HG02981 (cell line): ENCODE results near the gene NOSIP.

Experiments
- ATAC-seq: cut with Tn5 transposase; IDR thresholded peaks from one replicate; pipeline ENCODE4 v1.9.1; 2021; ENCODE audit warnings: mild to moderate bottlenecking, moderate library complexity; ENCODE audit not compliant: unreplicated experiment

Gene NOSIP

DNA sequence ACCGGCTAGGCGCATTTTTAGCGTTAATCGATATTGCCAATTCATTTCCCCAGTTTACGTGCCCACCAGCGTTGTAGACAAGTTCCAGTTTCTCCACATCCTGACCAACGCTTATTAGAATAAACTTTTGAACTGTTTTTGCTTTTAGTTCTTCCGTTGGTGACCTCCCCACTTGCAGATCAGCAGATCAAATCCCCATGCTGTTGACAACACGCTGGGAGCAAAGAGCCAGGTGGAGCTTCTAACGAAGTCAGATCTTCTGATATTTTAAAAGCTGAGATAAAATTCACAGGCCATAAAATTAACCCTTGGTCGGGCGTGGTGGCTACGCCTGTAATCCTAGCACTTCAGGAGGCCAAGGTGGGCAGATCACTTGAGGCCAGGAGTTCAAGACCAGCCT lies 31.3 kb downstream of the NOSIP start:
- no peak for ATAC-seq

DNA sequence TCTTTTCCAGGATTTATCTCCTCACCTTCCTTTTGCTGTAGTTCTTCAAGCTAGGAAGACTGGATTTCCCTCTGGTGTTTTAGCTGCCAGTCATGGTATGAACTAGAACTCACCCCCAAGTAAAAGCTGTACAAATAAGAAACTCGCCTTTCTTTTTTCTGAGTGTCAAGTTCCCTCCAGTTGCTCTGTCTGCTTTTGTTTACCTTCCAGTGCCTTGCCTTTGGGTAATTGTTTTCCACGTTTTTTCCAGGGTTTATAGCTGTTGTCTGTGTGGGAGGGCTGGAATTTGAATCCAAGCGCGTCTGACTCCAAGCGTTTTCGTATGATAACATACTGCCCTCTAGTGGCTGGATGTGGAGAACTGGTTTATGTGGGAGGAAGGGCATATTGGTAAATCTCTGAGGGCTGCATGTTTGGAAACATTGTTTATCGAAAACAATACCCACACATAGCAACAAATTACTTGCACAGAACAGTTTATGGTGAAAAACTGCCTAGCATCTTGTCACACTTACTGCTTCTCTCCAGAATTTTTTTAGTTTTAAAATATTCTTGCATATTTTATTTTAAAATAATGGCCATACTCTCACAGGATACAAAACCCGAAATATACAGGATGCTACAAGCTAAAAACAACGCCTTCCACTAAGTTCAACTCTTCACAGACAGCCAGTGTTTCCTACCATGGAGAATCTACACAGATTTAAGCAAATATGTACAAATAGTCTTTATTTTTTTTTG lies 33.4 kb downstream of the NOSIP start:
- ATAC-seq: no peak

DNA sequence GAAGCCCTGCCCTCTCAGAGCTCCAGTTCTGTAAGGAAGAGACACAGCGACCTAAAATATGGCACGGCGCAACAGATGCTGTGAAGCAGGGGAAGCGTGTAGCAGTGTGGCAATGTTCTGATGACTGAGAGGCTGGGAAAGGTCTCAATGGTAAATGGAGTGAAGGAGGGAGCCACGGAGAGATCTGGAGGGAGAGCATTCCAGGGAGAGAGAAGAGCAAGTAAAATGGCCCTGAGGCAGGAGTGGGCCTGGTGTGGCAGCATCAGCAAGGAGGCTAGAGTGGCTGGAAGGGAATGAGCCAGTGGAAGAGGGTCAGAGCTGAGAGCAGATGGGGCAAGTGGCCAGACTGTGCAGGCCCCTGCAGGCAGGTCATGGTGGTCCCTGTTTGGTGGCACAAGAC lies 36.2 kb downstream of the NOSIP start:
- ATAC-seq: no peak

DNA sequence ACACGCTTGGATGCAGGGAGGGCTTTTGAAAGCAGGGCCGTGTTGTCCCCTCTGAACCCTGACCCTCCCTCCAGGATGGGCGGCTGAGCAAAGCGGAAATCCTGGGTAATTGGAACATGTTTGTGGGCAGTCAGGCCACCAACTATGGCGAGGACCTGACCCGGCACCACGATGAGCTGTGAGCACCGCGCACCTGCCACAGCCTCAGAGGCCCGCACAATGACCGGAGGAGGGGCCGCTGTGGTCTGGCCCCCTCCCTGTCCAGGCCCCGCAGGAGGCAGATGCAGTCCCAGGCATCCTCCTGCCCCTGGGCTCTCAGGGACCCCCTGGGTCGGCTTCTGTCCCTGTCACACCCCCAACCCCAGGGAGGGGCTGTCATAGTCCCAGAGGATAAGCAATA lies 37.3 kb downstream of the NOSIP start:
- ATAC-seq: no peak

DNA sequence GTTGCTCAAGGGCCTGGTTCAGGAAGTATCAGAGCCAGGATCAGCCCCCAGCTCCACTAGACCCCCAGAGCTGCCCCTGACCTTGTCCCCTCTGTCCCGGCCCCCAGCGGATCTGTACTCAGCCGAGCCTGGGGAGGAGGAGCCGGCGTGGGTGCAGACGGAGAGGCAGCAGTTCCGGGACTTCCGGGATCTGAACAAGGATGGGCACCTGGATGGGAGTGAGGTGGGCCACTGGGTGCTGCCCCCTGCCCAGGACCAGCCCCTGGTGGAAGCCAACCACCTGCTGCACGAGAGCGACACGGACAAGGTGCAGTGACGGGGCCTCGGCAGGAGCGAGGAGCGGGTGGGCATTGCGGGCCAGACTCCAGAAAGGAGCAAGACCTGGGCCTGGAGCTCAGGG lies 37.9 kb downstream of the NOSIP start:
- ATAC-seq: no peak

DNA sequence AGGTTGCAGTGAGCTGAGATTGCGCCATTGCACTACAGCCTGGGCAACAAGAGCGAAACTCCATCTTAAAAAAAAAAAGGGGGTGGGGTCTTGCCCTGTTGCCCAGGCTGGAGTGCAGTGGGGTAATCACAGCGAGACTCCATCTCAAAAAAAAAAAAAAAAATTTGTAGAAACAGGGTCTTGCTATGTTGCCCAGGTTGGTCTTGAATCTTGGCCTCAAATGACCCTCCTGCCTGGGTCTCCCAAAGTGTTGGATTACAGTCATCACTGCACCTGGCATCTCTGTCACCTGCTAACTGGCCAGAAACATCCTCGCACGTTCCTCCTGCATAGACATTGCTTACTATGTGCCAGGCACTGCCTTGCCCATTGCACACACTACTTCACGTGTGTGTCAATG lies 38.4 kb downstream of the NOSIP start:
- no peak for ATAC-seq

DNA sequence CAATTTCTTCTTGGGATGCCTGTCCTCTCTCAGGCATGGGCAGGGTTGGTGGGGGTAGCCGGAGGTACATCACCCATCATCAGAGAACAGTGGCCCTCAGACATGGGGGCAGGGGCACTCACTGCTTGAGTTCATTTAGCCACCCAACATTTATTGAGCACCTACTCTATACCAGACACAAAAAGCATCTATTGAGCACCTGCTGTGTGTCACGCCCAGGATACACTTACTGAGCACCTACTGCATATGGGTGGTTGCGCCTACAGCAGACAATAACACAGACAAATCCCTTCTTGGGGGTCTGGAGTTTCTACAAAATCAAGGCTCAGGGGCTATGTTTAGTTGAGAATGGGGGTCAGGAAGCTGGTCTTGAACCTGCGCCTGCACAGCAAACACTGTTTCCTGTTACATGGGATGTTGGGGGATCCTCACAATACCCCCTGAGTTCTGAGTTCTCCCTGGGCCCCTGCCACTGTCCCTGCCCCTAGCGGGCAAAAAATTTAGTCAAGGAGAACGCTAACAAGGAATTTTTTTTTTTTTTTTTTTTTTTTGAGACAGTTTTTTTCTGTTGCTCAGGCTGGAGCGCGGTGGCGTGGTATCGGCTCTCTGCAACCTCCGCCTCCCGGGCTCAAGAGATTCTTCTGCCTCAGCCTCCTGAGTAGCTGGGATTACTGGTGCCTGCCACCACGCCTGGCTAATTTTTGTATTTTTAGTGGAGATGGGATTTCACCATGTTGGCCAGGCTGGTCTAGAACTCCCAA lies 41.0 kb downstream of the NOSIP start:
- ATAC-seq: no peak

DNA sequence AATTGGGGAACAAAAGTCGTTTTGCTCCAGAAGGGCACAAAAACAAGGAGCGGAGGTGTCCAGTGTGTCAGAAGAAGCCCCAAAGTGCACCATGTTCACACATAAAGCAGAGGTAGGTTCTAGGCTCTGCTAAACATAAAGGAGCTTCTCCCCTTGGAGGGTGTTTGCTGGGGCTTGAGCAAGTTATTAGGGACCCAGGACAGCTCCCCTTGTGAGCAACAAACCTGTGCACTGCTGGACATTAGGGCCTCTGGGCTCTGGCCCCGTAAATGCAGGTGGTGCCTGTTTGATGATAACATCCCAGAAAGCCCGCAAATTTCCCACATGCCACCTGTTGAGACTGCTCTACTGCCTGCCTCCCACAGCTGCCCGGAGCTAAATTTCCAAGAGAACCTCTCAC lies 41.7 kb downstream of the NOSIP start:
- ATAC-seq: no peak

DNA sequence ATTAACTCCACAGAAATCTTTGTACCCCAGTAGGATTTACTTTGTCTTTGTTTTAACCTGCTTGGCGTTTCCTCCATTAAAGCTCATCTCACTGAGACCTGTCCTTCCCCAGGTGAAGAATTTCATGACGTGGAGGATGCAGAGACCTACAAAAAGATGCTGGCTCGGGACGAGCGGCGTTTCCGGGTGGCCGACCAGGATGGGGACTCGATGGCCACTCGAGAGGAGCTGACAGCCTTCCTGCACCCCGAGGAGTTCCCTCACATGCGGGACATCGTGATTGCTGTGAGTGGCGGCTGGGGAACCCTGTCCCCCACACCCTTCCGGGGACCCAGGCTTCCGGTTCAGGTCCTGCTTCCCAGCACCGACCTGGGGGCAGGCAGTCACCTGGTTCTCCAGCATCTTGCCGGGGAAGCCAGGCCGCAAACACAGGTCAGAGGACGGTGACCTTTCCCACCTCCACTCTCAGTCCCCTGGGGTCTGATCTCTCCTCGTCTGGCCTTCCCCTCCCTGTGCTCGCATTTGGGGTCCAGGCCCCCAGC lies 43.4 kb downstream of the NOSIP start:
- ATAC-seq: no peak

DNA sequence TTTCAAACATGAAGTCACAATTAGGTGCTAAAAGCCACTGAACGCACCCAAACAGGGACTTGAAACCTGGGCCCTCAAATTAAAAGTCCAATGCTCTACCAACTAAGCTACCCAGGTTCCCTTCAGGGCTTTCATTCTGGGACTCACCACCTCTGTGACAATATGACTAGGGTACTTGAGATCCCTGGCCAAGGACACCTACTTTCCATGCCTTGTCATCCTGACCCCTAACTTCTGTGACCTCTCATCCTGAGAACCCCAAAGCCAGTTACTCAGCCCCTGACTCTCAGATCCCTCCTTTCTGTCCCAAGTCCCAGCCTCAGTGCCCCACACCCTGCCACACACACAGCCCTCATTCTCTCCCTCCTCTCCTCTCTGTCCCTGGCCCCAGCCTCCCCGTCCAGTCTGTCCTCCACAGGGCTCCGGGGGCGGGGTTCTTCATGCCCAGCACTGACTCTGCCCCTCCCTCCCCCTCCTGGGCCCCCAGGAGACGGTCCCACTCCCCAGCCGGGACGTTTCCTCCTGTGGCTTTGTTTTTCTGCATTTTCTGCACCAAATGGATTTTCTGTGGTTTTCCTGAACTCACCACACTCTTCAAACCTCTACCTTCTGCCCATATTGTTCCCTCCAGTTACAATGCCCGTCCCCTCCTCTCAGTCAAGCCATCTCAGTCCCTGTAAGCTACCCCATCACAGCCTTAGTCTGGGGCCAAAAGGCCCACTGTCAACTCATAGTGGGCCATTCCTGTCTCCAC lies 45.5 kb downstream of the NOSIP start:
- no peak for ATAC-seq

DNA sequence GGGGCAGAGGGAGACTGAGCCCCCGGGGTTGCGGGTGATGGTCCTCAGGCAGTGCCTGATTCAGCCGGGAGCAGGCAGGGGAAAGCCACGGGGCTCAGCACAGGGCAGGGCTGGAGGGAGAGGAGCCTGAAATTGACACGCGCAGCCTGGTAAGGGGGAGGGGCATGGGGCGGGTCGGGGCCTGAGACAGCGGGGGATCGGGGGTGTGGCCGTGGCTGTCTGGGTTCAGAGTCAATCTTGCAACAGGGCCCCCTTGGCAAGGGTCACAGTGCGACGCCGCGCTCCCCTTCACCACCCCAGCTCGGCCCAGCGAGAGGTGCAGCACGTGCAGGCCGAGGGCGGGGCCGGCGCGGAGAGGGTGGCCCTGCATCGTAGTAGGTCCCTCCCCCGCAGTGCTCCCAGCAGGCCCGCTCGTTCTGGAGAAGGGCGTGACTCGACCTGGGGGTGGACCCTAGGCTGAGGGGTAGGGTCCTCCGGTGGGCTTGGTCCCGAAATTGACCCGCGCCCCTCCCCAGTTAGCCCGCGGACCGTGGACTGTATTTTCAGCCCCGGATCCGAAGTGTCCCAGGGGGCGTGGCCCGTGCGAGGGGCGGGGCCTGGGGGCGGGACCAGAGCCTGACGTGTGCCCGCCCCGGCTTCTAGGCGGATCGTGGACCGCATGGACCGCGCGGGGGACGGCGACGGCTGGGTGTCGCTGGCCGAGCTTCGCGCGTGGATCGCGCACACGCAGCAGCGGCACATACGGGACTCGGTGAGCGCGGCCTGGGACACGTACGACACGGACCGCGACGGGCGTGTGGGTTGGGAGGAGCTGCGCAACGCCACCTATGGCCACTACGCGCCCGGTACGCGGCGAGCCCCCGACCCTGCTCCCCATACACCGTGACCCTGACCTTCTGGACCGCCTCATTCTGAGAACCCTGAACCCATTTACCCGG lies 46.5 kb downstream of the NOSIP start:
- peak; percentile 68 for ATAC-seq

DNA sequence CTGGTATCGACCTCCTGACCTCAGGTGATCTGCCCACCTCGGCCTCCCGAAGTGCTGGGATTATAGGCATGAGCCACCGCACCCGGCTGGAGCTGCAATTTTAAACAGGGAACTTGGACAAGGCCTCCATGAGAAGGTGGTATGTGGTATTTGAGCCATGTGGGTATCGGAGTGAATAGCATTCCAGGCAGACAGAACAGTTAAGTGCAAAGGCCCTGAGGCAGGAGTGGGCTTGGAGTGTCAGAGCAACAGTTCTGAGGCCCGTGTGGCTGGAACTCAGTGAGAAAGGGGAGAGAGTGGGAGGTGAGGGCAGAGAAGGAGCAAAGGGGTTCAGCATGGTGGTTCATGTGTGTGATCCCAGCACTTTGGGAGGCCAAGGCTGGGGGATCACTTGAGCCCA lies 49.6 kb downstream of the NOSIP start:
- ATAC-seq: no peak

DNA sequence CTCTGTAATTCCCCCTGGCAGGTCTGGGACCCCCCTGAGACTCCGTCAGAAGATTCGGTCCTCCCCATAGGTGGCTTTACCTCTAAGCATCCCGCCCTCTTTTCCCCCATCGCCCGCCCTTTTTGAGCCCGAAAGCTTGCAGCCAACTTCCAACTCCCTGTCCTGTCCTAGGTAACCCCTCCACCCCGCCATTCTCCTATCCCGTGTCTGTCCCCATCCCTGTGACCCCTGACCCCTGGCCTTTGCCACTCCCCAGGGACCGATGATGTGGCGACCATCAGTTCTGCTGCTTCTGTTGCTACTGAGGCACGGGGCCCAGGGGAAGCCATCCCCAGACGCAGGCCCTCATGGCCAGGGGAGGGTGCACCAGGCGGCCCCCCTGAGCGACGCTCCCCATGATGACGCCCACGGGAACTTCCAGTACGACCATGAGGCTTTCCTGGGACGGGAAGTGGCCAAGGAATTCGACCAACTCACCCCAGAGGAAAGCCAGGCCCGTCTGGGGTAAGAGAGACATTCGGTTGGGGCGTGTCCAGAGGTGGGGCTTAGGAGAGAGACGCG lies 52.1 kb downstream of the NOSIP start:
- ATAC-seq: no peak

DNA sequence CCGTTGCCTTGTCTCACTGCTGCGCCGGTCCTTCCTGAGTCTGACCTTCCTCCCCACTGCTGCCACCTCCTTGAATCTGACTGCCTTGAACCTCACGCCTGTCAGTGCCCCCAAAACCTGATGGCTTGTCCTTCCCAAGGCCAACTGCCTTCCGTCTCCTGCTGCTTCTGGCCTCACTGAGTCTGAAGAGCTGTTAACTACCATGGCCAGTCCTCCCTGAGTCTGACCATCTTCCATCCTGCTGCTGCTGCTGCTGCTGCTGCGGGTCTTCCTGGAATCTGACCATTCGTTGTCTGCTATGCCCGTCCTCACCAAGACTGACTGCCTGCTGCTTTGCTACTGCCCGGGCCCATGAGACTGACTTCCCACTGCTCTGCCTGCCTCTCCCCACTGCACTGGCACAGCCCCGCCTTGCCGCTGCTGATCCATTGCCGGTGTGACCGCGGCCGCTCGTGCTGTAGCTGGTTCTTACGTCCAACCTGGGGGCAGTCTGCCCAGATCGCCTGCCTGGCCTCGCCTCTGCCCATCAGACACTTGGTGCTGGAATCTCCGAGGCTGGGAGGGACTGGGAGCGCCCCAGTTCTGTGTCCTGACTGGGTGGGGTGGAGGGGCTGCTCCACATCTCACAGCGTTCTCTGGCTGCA lies 55.4 kb downstream of the NOSIP start:
- ATAC-seq: no peak

DNA sequence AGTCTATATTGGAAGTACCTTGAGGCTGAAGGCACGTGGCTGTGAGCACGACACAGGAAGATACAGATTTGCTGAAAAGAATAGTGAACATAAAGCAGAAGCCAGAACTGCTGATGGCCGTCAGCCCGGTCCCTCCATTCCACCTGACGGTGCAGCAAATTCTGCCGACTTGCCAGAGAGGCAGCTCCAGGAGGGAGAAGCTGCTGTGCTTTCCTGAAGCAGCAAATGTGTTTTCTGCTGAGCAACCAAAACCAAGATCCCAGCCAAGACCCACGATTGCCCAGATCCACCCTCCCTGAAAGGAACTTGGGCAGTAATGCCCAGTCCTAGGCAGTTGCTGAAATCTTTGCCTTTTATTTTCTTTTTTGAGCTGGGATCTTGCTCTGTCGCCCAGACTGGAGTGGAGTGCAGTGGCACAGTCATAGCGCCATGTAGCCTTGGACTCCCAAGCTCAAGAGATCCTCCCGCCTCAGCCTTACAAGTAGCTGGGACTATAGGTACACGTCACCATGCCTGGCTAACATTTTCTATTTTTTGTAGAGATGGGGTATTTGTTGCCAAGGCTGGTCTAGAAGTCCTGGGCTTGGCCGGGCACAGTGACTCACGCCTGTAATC lies 59.5 kb downstream of the NOSIP start:
- ATAC-seq: no peak

DNA sequence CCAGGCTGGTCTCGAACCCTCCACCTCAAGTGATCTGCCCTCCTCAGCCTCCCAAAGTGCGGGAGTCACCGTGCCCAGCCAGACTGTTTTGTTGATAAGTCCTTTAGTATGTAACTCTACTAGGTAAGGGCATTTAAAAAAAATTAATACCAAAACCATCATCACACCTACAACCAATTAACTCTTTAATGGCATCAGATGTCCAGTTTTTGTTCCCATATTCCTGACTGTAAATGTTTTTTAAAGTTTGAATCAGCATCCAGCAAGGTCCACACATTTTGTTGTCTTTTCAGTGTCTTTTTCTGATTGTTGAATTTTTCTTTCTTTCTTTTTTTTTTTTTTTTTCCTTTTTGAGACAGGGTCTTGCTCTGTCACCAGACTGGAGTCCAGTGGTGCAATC lies 62.3 kb downstream of the NOSIP start:
- no peak for ATAC-seq

DNA sequence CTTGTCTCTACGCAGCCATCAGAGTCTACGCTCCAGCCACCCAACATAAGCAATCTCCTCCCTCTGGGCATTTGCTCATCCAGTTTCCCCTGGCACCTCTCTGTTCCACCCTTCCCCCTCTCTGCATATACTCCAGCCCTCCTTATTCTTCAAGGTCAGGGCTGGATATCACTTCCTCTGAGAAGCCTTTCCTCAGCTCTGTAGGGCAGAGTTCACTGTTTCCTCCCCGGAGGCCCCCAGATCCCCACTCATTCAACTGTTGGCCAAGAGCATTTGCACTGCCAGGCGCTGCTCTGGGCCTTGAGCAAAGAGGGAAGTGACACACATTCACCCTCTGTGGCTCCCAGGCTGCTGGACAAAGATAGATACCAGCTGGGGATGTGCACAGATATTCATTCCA lies 64.6 kb downstream of the NOSIP start:
- ATAC-seq: no peak

DNA sequence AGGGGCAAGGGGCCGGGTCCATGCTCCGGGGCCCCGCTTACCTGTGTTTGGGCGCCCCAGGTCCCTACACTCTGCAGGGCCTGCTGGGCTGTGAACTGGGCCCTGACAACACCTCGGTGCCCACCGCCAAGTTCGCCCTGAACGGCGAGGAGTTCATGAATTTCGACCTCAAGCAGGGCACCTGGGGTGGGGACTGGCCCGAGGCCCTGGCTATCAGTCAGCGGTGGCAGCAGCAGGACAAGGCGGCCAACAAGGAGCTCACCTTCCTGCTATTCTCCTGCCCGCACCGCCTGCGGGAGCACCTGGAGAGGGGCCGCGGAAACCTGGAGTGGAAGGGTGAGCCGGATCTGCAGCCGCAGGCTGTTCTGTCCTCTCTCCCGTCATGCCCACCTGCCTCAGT lies 66.2 kb downstream of the NOSIP start:
- ATAC-seq: no peak

DNA sequence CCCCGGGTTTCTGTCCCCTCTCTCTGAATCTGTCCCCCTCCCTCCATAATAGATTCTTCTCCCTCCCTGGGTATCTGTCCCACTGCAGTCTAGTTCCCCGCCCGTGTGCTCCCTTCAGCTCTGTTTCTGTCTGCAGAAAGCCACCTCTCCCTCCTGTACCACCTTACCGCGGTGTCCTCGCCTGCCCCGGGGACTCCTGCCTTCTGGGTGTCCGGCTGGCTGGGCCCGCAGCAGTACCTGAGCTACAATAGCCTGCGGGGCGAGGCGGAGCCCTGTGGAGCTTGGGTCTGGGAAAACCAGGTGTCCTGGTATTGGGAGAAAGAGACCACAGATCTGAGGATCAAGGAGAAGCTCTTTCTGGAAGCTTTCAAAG lies 66.6 kb downstream of the NOSIP start:
- ATAC-seq: no peak
